ENCODE measurements around the gene UNC13D. TPM values are rescaled to one million over a fixed set of nuclear protein-coding genes. Genes with fewer than 3 reads are reported as not detected.

The UNC13D gene
- total and polyA plus RNA-seq, 2 experiments from 2014 or later: 10.8 to 14.8 TPM

DNA sequence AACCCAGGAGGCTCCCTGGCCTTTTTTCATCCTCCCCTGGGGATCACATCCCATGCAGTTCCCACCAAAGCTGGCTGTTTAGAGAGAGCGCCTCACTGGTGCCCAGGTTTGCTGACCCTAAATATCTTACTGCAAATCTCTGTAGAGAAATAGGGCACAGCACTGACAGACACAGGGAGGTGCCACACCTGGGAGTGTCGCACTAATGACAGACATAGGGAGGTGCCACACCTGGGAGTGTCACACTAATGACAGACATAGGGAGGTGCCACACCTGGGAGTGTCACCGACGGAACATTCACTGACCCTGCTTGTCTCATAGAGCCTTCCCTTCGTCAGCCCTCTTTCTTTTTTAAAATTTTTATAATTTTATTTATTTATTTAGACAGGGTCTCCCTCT, 34.0 kb downstream of the UNC13D start:
- Histone ChIP-seq H3K9me3 (ENCODE audit: low read depth) (no peaks in the 10 kb centered on the region), H3K27ac (peak overlapping the region; percentile 90), H3K36me3 (peaks cover 39% of the 10 kb centered on the region), H3K4me3 (no peak overlapping the region), H3K27me3 (no peaks in the 10 kb centered on the region), H3K4me1 (ENCODE audit: low read depth) (peaks cover 14% of the 10 kb centered on the region)
- DNase-seq (ENCODE audit: low read depth in 1 of 2, low spot score in 1 of 2): no peak
- TF ChIP-seq, protein P1, sequence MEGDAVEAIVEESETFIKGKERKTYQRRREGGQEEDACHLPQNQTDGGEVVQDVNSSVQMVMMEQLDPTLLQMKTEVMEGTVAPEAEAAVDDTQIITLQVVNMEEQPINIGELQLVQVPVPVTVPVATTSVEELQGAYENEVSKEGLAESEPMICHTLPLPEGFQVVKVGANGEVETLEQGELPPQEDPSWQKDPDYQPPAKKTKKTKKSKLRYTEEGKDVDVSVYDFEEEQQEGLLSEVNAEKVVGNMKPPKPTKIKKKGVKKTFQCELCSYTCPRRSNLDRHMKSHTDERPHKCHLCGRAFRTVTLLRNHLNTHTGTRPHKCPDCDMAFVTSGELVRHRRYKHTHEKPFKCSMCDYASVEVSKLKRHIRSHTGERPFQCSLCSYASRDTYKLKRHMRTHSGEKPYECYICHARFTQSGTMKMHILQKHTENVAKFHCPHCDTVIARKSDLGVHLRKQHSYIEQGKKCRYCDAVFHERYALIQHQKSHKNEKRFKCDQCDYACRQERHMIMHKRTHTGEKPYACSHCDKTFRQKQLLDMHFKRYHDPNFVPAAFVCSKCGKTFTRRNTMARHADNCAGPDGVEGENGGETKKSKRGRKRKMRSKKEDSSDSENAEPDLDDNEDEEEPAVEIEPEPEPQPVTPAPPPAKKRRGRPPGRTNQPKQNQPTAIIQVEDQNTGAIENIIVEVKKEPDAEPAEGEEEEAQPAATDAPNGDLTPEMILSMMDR (IDR thresholded peaks at IDR 0.05; ENCODE audit: low read depth, low read length): no peak

DNA sequence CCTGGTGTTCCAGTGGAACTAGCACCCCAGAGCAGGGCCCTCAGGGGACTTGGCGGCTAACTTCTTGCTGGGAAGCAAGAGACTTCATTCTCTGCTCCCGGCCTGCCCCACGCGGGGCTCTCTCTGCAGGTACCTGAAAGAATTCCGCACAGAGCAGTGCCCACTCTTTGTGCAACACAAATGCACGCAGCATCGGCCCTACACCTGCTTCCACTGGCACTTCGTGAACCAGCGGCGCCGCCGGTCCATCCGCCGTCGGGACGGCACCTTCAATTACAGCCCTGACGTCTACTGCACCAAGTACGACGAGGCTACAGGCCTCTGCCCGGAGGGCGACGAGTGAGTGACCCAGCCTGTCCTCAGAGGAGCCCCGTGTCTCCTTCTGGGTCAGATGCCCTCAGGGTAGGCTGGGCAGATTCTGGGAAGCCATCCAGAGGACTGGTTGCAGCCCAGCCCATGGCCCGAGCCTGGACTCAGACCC, 34.5 kb downstream of the UNC13D start:
- Histone ChIP-seq H3K4me3 (no peak overlapping the region), H3K27me3 (no peaks in the 10 kb centered on the region), H3K4me1 (ENCODE audit: low read depth) (peaks cover 14% of the 10 kb centered on the region), H3K9me3 (ENCODE audit: low read depth) (no peaks in the 10 kb centered on the region), H3K36me3 (peaks cover 34% of the 10 kb centered on the region), H3K27ac (peak overlapping the region; percentile 90)
- DNase-seq (ENCODE audit: low read depth in 1 of 2, low spot score in 1 of 2): no peak
- TF ChIP-seq, protein P1 (IDR thresholded peaks at IDR 0.05; ENCODE audit: low read depth, low read length): no peak

DNA sequence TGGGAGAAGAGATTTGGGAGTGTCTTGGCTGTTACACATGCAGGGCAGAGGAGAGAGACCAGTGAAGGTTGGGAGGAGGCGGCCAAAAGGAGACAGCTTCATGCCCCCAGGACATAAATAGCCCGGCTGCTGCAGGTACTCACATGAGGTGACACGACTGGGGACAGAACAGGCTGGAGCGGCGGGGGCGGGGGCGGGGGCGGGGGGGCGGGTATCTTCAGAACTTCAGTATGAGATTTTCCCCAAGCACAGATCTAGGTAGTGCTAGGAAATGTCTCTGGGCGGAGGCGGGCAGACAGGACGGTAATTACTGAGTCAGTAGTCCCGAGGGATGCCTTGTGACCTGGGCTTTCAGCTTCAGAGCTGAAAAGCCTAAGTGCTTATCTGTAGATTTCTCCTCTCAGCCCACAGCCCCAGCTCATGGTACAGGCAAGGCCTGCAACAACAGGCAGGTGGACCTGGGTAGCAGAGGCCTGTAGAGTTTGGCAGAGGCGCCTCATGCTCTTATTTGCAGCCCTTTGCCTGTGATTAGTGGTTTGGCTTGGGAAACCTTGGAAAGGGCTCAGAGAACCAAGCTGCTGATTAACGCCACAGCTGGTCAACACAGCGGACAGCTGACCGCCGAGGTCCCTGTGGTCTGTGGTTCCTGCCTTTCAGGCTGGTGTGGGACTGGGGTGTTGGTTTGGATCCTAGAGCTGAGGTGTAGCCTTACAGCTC, 35.1 kb downstream of the UNC13D start:
- TF ChIP-seq, protein P1 (IDR thresholded peaks at IDR 0.05; ENCODE audit: low read depth, low read length): no peak
- peak overlapping the region; percentile 90 for H3K27ac ChIP-seq

DNA sequence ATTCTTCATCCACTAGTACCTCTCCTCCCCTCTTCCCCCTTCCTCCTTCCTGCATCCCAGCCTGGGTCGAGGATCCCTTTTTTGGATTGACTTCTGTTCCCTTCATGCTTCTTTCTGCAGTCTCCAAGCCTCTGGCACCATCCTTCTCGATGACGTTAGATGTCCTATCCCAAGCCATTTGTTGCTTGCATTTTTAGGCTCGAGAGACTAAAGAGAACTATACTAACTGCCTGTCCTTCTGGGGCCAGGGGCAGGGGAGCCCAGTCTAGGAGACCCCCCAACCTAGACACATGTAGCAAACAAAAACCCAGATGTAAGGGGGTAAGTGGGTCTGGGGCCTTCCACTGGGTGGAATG, 35.7 kb downstream of the UNC13D start:
- Histone ChIP-seq H3K4me1 (ENCODE audit: low read depth) (peaks cover 14% of the 10 kb centered on the region), H3K27me3 (no peaks in the 10 kb centered on the region), H3K9me3 (ENCODE audit: low read depth) (no peaks in the 10 kb centered on the region), H3K4me3 (no peak overlapping the region), H3K27ac (peak overlapping the region; percentile 90), H3K36me3 (peaks cover 24% of the 10 kb centered on the region)
- TF ChIP-seq, protein P1 (IDR thresholded peaks at IDR 0.05; ENCODE audit: low read depth, low read length): no peak
- no peak for DNase-seq (ENCODE audit: low read depth in 1 of 2, low spot score in 1 of 2)

More for the DNA sequence above, 35.1 kb downstream of the UNC13D start:
- DNase-seq (ENCODE audit: low read depth in 1 of 2, low spot score in 1 of 2): peak; percentile 46 to 77
- no peaks in the 10 kb centered on the region for H3K27me3 ChIP-seq
- H3K4me3 ChIP-seq: no peak overlapping the region
- H3K36me3 ChIP-seq: peaks cover 30% of the 10 kb centered on the region
- no peaks in the 10 kb centered on the region for H3K9me3 ChIP-seq (ENCODE audit: low read depth)
- peaks cover 14% of the 10 kb centered on the region for H3K4me1 ChIP-seq (ENCODE audit: low read depth)

DNA sequence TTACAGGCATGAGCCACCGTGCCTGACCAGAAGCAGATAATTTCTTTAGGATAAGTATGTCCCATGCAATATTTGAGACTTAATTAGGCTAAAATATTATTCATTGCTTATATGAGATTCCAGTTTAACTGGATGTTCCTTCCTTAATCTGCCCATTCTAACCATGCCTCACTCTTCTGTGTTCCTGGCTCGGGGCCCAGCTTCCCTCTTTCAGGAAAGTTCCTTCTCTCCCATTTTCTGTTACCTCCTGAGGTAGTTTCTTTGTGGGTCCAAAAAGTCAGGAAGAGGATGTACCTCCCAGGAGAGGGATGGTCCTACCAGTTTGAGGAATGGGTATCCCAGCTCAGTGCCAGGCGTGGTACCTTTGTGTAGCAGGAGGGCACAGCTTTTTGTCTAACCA, 36.3 kb downstream of the UNC13D start:
- Histone ChIP-seq H3K36me3 (peaks cover 22% of the 10 kb centered on the region), H3K4me3 (no peak overlapping the region), H3K27me3 (no peaks in the 10 kb centered on the region), H3K4me1 (ENCODE audit: low read depth) (peaks cover 14% of the 10 kb centered on the region), H3K27ac (peak overlapping the region; percentile 90), H3K9me3 (ENCODE audit: low read depth) (no peaks in the 10 kb centered on the region)
- TF ChIP-seq, protein P1 (IDR thresholded peaks at IDR 0.05; ENCODE audit: low read depth, low read length): no peak
- no peak for DNase-seq (ENCODE audit: low read depth in 1 of 2, low spot score in 1 of 2)

Data from cardiac muscle cell (in vitro differentiated cells and primary cell).